Measurements from ENCODE around the gene GRB10.

GRCh38 chr7:50791938-50792341, 9.2 kb upstream of the GRB10 start:
- TF ChIP-seq CTCF (IDR thresholded peaks at IDR 0.05) (no peak), POLR2A (IDR thresholded peaks at IDR 0.05) (no peak)
